OCI-LY1 (cell line): Measurements from ENCODE around the gene VWA5B1.

Experiments
- H2AFZ ChIP-seq: fragments of 200-600 bp; sonication (generic), shearing (Covaris generic); 2 replicates; pipeline ENCODE4 v1.6.0; 2014; ENCODE audit warnings: antibody characterized with exemption, mild to moderate bottlenecking, low read length
- H3F3A ChIP-seq: fragments of 200-600 bp; sonication (generic), shearing (Covaris generic); 2 replicates; pipeline ENCODE4 v1.6.0; 2014; ENCODE audit warnings: mild to moderate bottlenecking, antibody characterized with exemption, low read length, moderate library complexity; ENCODE audit not compliant: insufficient read depth
- H3K27ac ChIP-seq: fragments of 200-600 bp; sonication (generic); 2 replicates; pipeline ENCODE4 v1.5.1; 2014; ENCODE audit warnings: low read length, mixed run types, mild to moderate bottlenecking, low read depth; ENCODE audit not compliant: poor library complexity, severe bottlenecking
- H3K27me3 ChIP-seq: fragments of 200-600 bp; sonication (generic); 2 replicates; pipeline ENCODE4 v1.6.0; 2014; ENCODE audit warnings: antibody characterized with exemption, mild to moderate bottlenecking, low read length, moderate library complexity; ENCODE audit not compliant: insufficient read depth
- H3K36me3 ChIP-seq: fragments of 200-600 bp; sonication (generic); 2 replicates; pipeline ENCODE4 v1.6.1; 2014; ENCODE audit warnings: mild to moderate bottlenecking, antibody characterized with exemption, low read length, moderate library complexity, mixed read lengths; ENCODE audit not compliant: insufficient read depth
- H3K4me1 ChIP-seq: fragments of 200-600 bp; sonication (generic); 2 replicates; pipeline ENCODE4 v1.5.1; 2014; ENCODE audit warnings: mild to moderate bottlenecking, low read length, moderate library complexity; ENCODE audit not compliant: insufficient read depth, severe bottlenecking
- H3K4me2 ChIP-seq: fragments of 200-600 bp; sonication (generic), shearing (Covaris generic); 2 replicates; pipeline ENCODE4 v1.6.1; 2014; ENCODE audit warnings: low read length
- H3K4me3 ChIP-seq: fragments of 200-600 bp; sonication (generic); 2 replicates; pipeline ENCODE4 v1.5.1; 2014; ENCODE audit warnings: low read length, low read depth, mild to moderate bottlenecking, mixed read lengths; ENCODE audit not compliant: poor library complexity, severe bottlenecking
- H3K79me2 ChIP-seq: fragments of 200-600 bp; shearing (Covaris generic); 2 replicates; pipeline ENCODE4 v1.6.1; 2016; ENCODE audit warnings: mixed run types, low read length, mixed read lengths; ENCODE audit not compliant: insufficient read depth
- H3K9ac ChIP-seq: fragments of 200-600 bp; sonication (generic), shearing (Covaris generic); 2 replicates; pipeline ENCODE4 v1.6.1; 2014; ENCODE audit warnings: mild to moderate bottlenecking, low read length, mixed read lengths
- H3K9me2 ChIP-seq: fragments of 200-600 bp; sonication (generic), shearing (Covaris generic); 2 replicates; pipeline ENCODE4 v1.6.1; 2014; ENCODE audit warnings: low read depth, mild to moderate bottlenecking, low read length, mixed read lengths
- H3K9me3 ChIP-seq: fragments of 200-600 bp; shearing (Covaris generic); 2 replicates; pipeline ENCODE4 v1.6.1; 2014; ENCODE audit warnings: low read length, mixed read lengths
- H4K20me1 ChIP-seq: fragments of 200-600 bp; sonication (generic), shearing (Covaris generic); 2 replicates; pipeline ENCODE4 v1.6.0; 2016; ENCODE audit warnings: mild to moderate bottlenecking, low read length; ENCODE audit not compliant: insufficient read depth
- EZH2 ChIP-seq: fragments of 200-600 bp; sonication (generic), shearing (Covaris generic); IDR thresholded peaks from 2 replicates; pipeline ENCODE4 v1.8.0; 2017; ENCODE audit warnings: borderline replicate concordance, mixed run types, mild to moderate bottlenecking, antibody characterized with exemption, low read length, moderate library complexity, mixed read lengths
- TF ChIP-seq, protein P1 (sequence below): fragments of 200-600 bp; sonication (generic), shearing (Covaris generic); IDR thresholded peaks from 2 replicates; pipeline ENCODE4 v1.5.1; 2017; ENCODE audit warnings: mild to moderate bottlenecking, antibody characterized with exemption, low read length, moderate library complexity, mixed read lengths

Gene VWA5B1

DNA sequence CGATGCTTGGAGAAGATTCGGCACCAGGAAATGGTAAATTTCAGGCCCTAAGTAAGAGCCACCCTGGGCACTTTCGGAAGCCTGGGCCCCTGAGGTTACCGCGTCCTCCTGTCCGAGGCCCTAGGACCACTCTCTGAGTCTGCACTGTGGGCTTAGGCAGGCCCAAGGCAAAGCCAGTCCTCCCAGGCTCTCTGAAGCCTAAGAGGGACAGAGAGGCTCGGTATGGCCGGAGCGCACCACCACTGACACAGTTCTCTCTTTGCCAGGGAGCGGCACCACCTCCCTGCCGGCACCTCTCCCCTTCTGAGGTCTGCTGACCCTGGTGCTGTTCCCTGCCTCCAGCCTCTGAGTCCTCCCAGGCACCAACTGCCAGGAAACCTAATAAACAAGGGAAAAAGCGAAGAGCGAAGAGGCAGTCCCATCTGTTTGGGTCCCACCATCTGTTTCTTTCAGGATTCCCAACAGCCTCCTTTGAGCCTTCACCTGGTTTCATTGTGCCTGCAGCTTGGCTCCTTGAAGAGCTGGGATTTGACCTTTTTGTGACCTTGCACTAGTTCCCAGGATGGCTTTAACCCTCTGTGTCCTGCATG, 57.7 kb downstream of the VWA5B1 start:
- Histone ChIP-seq H3K9me2 (no peaks in the 10 kb centered on the region), H3K4me3 (no peak overlapping the region), H3K9ac (no peak overlapping the region), H3K4me2 (no peak overlapping the region), H3F3A (no peaks in the 10 kb centered on the region), H3K79me2 (no peaks in the 10 kb centered on the region), H3K27me3 (no peaks in the 10 kb centered on the region), H3K36me3 (no peaks in the 10 kb centered on the region), H3K4me1 (no peaks in the 10 kb centered on the region), H3K9me3 (no peaks in the 10 kb centered on the region), H3K27ac (no peak overlapping the region), H4K20me1 (no peaks in the 10 kb centered on the region), H2AFZ (no peak overlapping the region)
- TF ChIP-seq, protein P1, sequence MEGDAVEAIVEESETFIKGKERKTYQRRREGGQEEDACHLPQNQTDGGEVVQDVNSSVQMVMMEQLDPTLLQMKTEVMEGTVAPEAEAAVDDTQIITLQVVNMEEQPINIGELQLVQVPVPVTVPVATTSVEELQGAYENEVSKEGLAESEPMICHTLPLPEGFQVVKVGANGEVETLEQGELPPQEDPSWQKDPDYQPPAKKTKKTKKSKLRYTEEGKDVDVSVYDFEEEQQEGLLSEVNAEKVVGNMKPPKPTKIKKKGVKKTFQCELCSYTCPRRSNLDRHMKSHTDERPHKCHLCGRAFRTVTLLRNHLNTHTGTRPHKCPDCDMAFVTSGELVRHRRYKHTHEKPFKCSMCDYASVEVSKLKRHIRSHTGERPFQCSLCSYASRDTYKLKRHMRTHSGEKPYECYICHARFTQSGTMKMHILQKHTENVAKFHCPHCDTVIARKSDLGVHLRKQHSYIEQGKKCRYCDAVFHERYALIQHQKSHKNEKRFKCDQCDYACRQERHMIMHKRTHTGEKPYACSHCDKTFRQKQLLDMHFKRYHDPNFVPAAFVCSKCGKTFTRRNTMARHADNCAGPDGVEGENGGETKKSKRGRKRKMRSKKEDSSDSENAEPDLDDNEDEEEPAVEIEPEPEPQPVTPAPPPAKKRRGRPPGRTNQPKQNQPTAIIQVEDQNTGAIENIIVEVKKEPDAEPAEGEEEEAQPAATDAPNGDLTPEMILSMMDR, result no peak
- no peak for TF ChIP-seq EZH2

DNA sequence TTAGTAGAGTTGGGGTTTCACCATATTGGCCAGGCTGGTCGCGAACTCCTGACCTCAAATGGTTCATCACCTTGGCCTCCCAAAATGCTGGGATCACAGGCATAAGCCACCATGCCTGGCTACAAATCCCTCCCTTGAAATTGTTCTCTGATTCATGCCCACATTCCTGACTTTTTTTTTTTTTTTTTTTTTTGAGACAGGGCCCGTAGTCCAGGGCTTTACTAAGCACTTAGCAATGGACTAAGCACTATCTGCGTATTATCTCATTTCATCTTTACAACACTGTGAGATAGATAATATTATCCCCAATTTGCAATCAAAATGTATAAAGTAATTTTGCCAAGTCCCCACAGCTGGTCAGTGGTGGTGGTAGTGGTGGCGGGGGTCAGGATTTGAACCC, 58.9 kb downstream of the VWA5B1 start:
- Histone ChIP-seq H3K27me3 (no peaks in the 10 kb centered on the region), H4K20me1 (no peaks in the 10 kb centered on the region), H3K4me3 (no peak overlapping the region), H2AFZ (no peak overlapping the region), H3F3A (no peaks in the 10 kb centered on the region), H3K9me2 (no peaks in the 10 kb centered on the region), H3K4me1 (no peaks in the 10 kb centered on the region), H3K9ac (no peak overlapping the region), H3K9me3 (no peaks in the 10 kb centered on the region), H3K4me2 (no peak overlapping the region), H3K27ac (no peak overlapping the region), H3K36me3 (no peaks in the 10 kb centered on the region), H3K79me2 (no peaks in the 10 kb centered on the region)
- TF ChIP-seq, protein P1, result no peak
- TF ChIP-seq EZH2, result no peak

DNA sequence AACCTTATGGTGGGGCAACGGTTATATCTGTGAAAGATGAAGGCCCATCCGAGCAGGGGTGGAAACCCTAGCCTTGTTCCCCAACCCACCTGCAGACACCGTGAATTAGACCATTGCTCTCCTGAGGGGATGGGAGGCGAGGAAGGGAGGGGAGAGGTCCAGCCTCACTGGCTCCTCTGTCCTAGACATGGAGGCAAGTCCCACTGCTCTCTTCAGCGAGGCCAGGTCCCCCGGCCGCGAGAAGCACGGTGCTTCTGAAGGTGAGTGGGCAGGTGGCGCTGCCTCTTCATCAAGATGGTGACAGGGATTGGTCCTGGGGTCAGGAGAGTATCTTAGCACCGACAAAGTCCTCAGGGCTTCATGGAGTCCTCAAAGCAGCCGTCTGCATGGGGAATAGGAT, 59.3 kb downstream of the VWA5B1 start:
- no peak overlapping the region for H3K4me2 ChIP-seq
- H2AFZ ChIP-seq, result no peak overlapping the region
- no peaks in the 10 kb centered on the region for H3F3A ChIP-seq
- H3K9me2 ChIP-seq, result no peaks in the 10 kb centered on the region
- H3K27ac ChIP-seq, result no peak overlapping the region
- no peak overlapping the region for H3K4me3 ChIP-seq
- H3K79me2 ChIP-seq, result no peaks in the 10 kb centered on the region
- H3K36me3 ChIP-seq, result no peaks in the 10 kb centered on the region
- no peak for TF ChIP-seq EZH2
- TF ChIP-seq, protein P1, result no peak
- no peaks in the 10 kb centered on the region for H3K4me1 ChIP-seq
- no peaks in the 10 kb centered on the region for H4K20me1 ChIP-seq
- no peaks in the 10 kb centered on the region for H3K9me3 ChIP-seq
- H3K27me3 ChIP-seq, result peaks cover under 1% of the 10 kb centered on the region; the same call in 1 of the 2 replicates
- H3K9ac ChIP-seq, result no peak overlapping the region
